Activated CD8-positive, alpha-beta memory T cell treated with anti-CD3 and anti-CD28 coated beads, Interleukin-2, amount 50 U/mL, for 24 hours (primary cell): ENCODE measurements around the gene RIPK4.
"Not testable (repeated sequence)": the region's sequence is repeated elsewhere in the genome, so short reads cannot be mapped to it uniquely, and the experiment has no call there.

ENCODE experiments used
- DNase-seq: peaks from one replicate; pipeline ENCODE4 v3.0.0-alpha.2; 2020; ENCODE audit errors: extremely low read depth

The RIPK4 gene

GRCh38 chr21:41737651-41738324 is 29.1 kb downstream of the RIPK4 start:
- DNase-seq, result no peak

- DNase-seq, result no peak
Observed at GRCh38 chr21:41736423-41736822, 30.4 kb downstream of the RIPK4 start.

- no peak for DNase-seq
Observed at GRCh38 chr21:41733951-41734689, 32.7 kb downstream of the RIPK4 start.

GRCh38 chr21:41731081-41731480 is 35.8 kb downstream of the RIPK4 start:
- no peak for DNase-seq

GRCh38 chr21:41730367-41730765 is 36.5 kb downstream of the RIPK4 start:
- DNase-seq, result no peak

- DNase-seq, result no peak
Observed at GRCh38 chr21:41729701-41730366, 37.0 kb downstream of the RIPK4 start.

- DNase-seq, result no peak
Observed at GRCh38 chr21:41727784-41728763, 38.8 kb downstream of the RIPK4 start.

- DNase-seq, result no peak
Observed at GRCh38 chr21:41726970-41727783, 39.7 kb downstream of the RIPK4 start.

- DNase-seq, result no peak
Observed at GRCh38 chr21:41726630-41726969, 40.3 kb downstream of the RIPK4 start.

- DNase-seq, result no peak
Observed at GRCh38 chr21:41726058-41726558, 40.7 kb downstream of the RIPK4 start.

GRCh38 chr21:41725421-41726031 is 41.3 kb downstream of the RIPK4 start:
- no peak for DNase-seq

GRCh38 chr21:41723835-41724234 is 43.0 kb downstream of the RIPK4 start:
- DNase-seq, result not testable (repeated sequence)

- no peak for DNase-seq
Observed at GRCh38 chr21:41722052-41723018, 44.5 kb downstream of the RIPK4 start.

- DNase-seq, result no peak
Observed at GRCh38 chr21:41720250-41720649, 46.6 kb downstream of the RIPK4 start.

- no peak for DNase-seq
Observed at GRCh38 chr21:41719691-41720090, 47.2 kb downstream of the RIPK4 start.

- DNase-seq, result no peak
Observed at GRCh38 chr21:41717573-41718330, 49.1 kb downstream of the RIPK4 start.

GRCh38 chr21:41716751-41717150 is 50.1 kb downstream of the RIPK4 start:
- no peak for DNase-seq

- no peak for DNase-seq
Observed at GRCh38 chr21:41715649-41716281, 51.1 kb downstream of the RIPK4 start.
